Cardiac septum (tissue), 1 donor: ENCODE measurements around the gene UBE2Q2. TPM values are rescaled to one million over a fixed set of nuclear protein-coding genes. Genes with fewer than 3 reads are reported as not detected.

Experiments used
- DNase-seq: peaks from one replicate; pipeline ENCODE4 v3.0.0-alpha.2; 2020; ENCODE audit warnings: low spot score
- intact Hi-C: fragments of 100-400 bp; cut with DNase I; formaldehyde crosslinking; loops from one replicate; pipeline ENCODE4 v1.14.0; 2022
- total RNA-seq: library from RNA; stranded (reverse); fragmentation: NEBNext Ultra II Directional; extraction: Animal tissue kit (Norgen Biotek cat#: 25700); gene quantifications from one replicate; pipeline ENCODE4 v1.2.1, GENCODE V29; 2021
- donor health status: DM: no; HTN: no; CAD: no.

Gene UBE2Q2
- total RNA-seq, 1 donor from 2014 or later = 38.3 TPM

DNA sequence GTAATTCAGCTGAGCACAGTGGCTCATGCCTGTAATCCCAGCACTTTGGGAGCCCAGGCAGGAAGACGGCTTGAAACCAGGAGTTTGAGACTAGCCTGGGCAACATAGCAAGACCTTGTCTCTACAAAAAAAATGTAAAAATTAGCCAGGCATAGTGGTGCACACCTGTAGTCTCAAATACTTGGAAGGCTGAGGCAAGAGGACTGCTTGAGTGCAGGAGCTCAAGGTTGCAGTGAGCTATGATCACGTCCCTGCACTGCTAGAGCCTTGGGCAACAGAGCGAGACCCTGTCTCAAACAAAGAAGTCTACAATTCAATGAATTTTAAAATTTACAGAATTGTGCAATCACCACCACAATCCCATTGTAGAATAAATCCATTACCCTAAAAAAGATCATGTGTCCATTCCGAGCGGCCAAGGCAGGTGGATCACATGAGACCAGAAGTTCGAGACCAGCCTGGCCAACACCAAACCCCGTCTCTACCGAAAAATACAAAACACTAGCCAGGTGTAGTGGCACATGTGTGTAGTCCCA lies 105.6 kb downstream of the UBE2Q2 start:
- intact Hi-C loops = no loop called here
- no peak for DNase-seq

Other genes starting within 250 kb of the UBE2Q2 start
- gene SNUPN, start 217.7 kb upstream of the UBE2Q2 start, total RNA-seq = 13.6 TPM
- gene IMP3, start 203.2 kb upstream of the UBE2Q2 start, total RNA-seq = 30.0 TPM
- gene SNX33, start 195.5 kb upstream of the UBE2Q2 start, total RNA-seq = 10.3 TPM
- 21.3 TPM for gene CSPG4, start 130.6 kb upstream of the UBE2Q2 start, total RNA-seq
- gene FBXO22, start 60.4 kb downstream of the UBE2Q2 start, total RNA-seq = 19.1 TPM
- not detected for gene NRG4, start 169.0 kb downstream of the UBE2Q2 start, total RNA-seq
- not detected for gene TMEM266, start 216.5 kb downstream of the UBE2Q2 start, total RNA-seq